GM20000 (cell line): ENCODE results near the gene METTL4.

Source experiments
- DNase-seq: peaks from one replicate; pipeline ENCODE4 v3.0.0; 2012; ENCODE audit warnings: low spot score
- TF ChIP-seq, protein P1 (sequence below): IDR thresholded peaks from 2 replicates; pipeline ENCODE4 v1.5.1; 2012; ENCODE audit warnings: mild to moderate bottlenecking, control low read depth; ENCODE audit errors: extremely low read depth, missing control alignments

Gene METTL4

DNA sequence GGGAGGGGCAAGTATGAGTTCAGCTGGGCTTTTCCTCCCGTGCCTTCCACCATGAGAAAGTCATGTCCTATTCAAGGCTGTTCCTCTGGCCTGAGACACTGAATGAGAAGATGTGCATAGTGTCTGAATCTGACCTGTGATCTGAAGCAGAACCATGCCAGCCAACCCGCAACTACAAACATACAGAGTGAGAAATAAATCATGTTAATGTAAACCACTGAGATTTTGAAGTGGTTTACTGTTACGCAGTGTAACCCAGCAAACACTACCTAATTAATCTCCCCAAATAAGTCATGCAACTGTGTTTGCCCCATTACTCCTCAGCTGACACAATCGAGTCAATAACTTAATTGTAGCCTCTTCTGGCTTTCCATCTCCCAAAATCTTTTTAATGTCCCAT, 49.2 kb downstream of the METTL4 start:
- TF ChIP-seq, protein P1, sequence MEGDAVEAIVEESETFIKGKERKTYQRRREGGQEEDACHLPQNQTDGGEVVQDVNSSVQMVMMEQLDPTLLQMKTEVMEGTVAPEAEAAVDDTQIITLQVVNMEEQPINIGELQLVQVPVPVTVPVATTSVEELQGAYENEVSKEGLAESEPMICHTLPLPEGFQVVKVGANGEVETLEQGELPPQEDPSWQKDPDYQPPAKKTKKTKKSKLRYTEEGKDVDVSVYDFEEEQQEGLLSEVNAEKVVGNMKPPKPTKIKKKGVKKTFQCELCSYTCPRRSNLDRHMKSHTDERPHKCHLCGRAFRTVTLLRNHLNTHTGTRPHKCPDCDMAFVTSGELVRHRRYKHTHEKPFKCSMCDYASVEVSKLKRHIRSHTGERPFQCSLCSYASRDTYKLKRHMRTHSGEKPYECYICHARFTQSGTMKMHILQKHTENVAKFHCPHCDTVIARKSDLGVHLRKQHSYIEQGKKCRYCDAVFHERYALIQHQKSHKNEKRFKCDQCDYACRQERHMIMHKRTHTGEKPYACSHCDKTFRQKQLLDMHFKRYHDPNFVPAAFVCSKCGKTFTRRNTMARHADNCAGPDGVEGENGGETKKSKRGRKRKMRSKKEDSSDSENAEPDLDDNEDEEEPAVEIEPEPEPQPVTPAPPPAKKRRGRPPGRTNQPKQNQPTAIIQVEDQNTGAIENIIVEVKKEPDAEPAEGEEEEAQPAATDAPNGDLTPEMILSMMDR, result no peak
- no peak for DNase-seq

GRCh38 chr18:2518473-2518872, 52.8 kb downstream of the METTL4 start:
- TF ChIP-seq, protein P1, result no peak
- no peak for DNase-seq

DNA sequence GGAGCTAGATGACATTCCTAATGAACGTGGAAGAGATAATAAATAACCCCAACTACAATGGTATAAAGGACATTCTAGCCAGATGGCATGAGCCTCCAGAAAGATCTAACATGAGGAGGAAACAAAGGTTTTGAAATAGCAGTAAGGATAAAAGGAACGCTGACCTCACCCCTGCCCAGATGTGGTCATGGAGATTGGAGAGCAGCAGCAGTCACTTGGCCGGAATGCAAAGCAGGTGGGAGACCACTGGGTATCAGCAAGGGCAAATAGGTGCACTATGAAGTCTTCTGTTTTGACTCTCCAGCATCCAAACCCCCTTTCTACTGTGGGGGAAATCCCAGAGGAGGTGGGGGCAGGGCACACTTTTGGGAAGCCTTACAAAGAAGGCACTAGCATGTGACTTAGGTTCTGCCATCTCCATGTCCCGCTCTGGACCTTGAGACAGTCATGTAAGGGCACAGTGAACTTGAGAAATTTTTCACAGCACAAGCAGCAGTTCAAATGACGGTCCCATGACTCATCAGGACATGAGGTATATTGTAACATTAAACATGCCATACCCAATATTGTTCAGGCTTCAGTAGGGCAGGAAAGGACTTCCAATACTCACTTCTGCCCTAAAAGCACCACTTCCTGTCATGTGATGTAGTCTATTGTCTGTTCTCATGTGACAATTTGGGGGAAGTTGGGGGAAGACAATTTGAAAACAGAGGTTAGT, 55.2 kb downstream of the METTL4 start:
- TF ChIP-seq, protein P1, result no peak
- peak; percentile 7 for DNase-seq

GRCh38 chr18:2515171-2515787, 56.0 kb downstream of the METTL4 start:
- TF ChIP-seq, protein P1, result no peak
- DNase-seq, result no peak

- TF ChIP-seq, protein P1, result no peak
- no peak for DNase-seq
Observed at GRCh38 chr18:2513616-2514015, 57.7 kb downstream of the METTL4 start.

GRCh38 chr18:2512059-2512458, 59.2 kb downstream of the METTL4 start:
- DNase-seq, result no peak

GRCh38 chr18:2511451-2511850, 59.9 kb downstream of the METTL4 start:
- DNase-seq, result no peak
- TF ChIP-seq, protein P1, result no peak

More at GRCh38 chr18:2512059-2512458, 59.2 kb downstream of the METTL4 start:
- TF ChIP-seq, protein P1, result no peak
